H9 (cell line): ENCODE measurements around the gene VWA5A. TPM values are rescaled to one million over a fixed set of nuclear protein-coding genes. Genes with fewer than 3 reads are reported as not detected.

Source experiments
- DNase-seq: peaks from one replicate; pipeline ENCODE4 v3.0.0-alpha.2; 2017
- H2AFZ ChIP-seq: one replicate; pipeline ENCODE4 v1.6.1; 2013; ENCODE audit warnings: mild to moderate bottlenecking, low read length, control low read depth, moderate library complexity
- H2AK5ac ChIP-seq: 2 replicates; pipeline ENCODE4 v1.6.1; 2013; ENCODE audit warnings: low read length, control low read depth, mixed read lengths; ENCODE audit not compliant: insufficient read length
- H2BK120ac ChIP-seq: one replicate; pipeline ENCODE4 v1.6.1; 2013; ENCODE audit warnings: low read depth, mild to moderate bottlenecking, low read length, control low read depth, inconsistent platforms; ENCODE audit not compliant: poor library complexity, severe bottlenecking
- H2BK12ac ChIP-seq: 2 replicates; pipeline ENCODE4 v1.6.1; 2013; ENCODE audit warnings: low read length, control low read depth, mixed read lengths, low read depth; ENCODE audit not compliant: insufficient read length
- H2BK15ac ChIP-seq: 2 replicates; pipeline ENCODE4 v1.6.1; 2013; ENCODE audit warnings: low read depth, low read length, control low read depth
- H2BK20ac ChIP-seq: one replicate; pipeline ENCODE4 v1.6.1; 2013; ENCODE audit warnings: low read depth, mild to moderate bottlenecking, low read length, control low read depth, inconsistent platforms; ENCODE audit not compliant: poor library complexity, severe bottlenecking
- H2BK5ac ChIP-seq: 2 replicates; pipeline ENCODE4 v1.6.1; 2013; ENCODE audit warnings: low read length, control low read depth, mixed read lengths; ENCODE audit not compliant: insufficient read length
- H3K14ac ChIP-seq: 2 replicates; pipeline ENCODE4 v1.6.1; 2013; ENCODE audit warnings: low read length, control low read depth; ENCODE audit not compliant: insufficient read depth
- H3K18ac ChIP-seq: 2 replicates; pipeline ENCODE4 v1.6.1; 2013; ENCODE audit warnings: low read depth, mild to moderate bottlenecking, mixed read lengths, low read length, control low read depth; ENCODE audit not compliant: insufficient read length
- H3K23ac ChIP-seq: 2 replicates; pipeline ENCODE4 v1.6.1; 2013; ENCODE audit warnings: low read length, control low read depth, mixed read lengths, low read depth; ENCODE audit not compliant: insufficient read length
- H3K23me2 ChIP-seq: 2 replicates; pipeline ENCODE4 v1.6.1; 2013; ENCODE audit warnings: low read depth, mild to moderate bottlenecking, mixed read lengths, low read length, control low read depth; ENCODE audit not compliant: insufficient read length, poor library complexity, severe bottlenecking
- H3K27ac ChIP-seq: 2 replicates; pipeline ENCODE4 v1.5.1; 2013; ENCODE audit warnings: low read length, control low read depth, mixed read lengths, low read depth; ENCODE audit not compliant: insufficient read length
- H3K27me3 ChIP-seq: 2 replicates; pipeline ENCODE4 v1.6.1; 2013; ENCODE audit warnings: low read length, control low read depth, inconsistent platforms; ENCODE audit not compliant: insufficient read depth
- H3K4ac ChIP-seq: 2 replicates; pipeline ENCODE4 v1.6.1; 2013; ENCODE audit warnings: low read depth, mild to moderate bottlenecking, control low read depth, inconsistent platforms, low read length, moderate library complexity
- H3K4me1 ChIP-seq: 2 replicates; pipeline ENCODE4 v1.6.1; 2013; ENCODE audit warnings: low read length, control low read depth, inconsistent platforms; ENCODE audit not compliant: insufficient read depth
- H3K4me2 ChIP-seq: 2 replicates; pipeline ENCODE4 v1.6.1; 2013; ENCODE audit warnings: low read length, control low read depth, mixed read lengths; ENCODE audit not compliant: insufficient read length, insufficient read depth
- H3K56ac ChIP-seq: 2 replicates; pipeline ENCODE4 v1.6.1; 2013; ENCODE audit warnings: low read depth, mild to moderate bottlenecking, mixed read lengths, low read length, control low read depth; ENCODE audit not compliant: insufficient read length
- H3K79me1 ChIP-seq: 2 replicates; pipeline ENCODE4 v1.6.1; 2013; ENCODE audit warnings: low read depth, mild to moderate bottlenecking, moderate library complexity, low read length, control low read depth, inconsistent platforms; ENCODE audit not compliant: insufficient read depth, poor library complexity, severe bottlenecking
- H3K79me2 ChIP-seq: 2 replicates; pipeline ENCODE4 v1.6.1; 2013; ENCODE audit warnings: low read length, control low read depth, inconsistent platforms; ENCODE audit not compliant: insufficient read depth
- H3K9ac ChIP-seq: 2 replicates; pipeline ENCODE4 v1.6.1; 2013; ENCODE audit warnings: low read length, control low read depth, mixed read lengths; ENCODE audit not compliant: insufficient read length; ENCODE audit errors: extremely low read depth
- H3K9me3 ChIP-seq: one replicate; pipeline ENCODE4 v1.6.1; 2013; ENCODE audit warnings: low read depth, low read length, inconsistent platforms; ENCODE audit not compliant: control insufficient read depth
- H3T11ph ChIP-seq: one replicate; pipeline ENCODE4 v1.6.1; 2013; ENCODE audit warnings: mild to moderate bottlenecking, low read length, control low read depth, inconsistent platforms
- H4K20me1 ChIP-seq: one replicate; pipeline ENCODE4 v1.6.1; 2013; ENCODE audit not compliant: control insufficient read depth, insufficient read length, insufficient read depth
- H4K5ac ChIP-seq: 2 replicates; pipeline ENCODE4 v1.6.1; 2013; ENCODE audit warnings: low read depth, mild to moderate bottlenecking, mixed read lengths, low read length, control low read depth; ENCODE audit not compliant: insufficient read length
- H4K8ac ChIP-seq: replicated peaks from 2 replicates; pipeline ENCODE4 v1.6.1; 2013; ENCODE audit warnings: low read length, control low read depth, mixed read lengths, low read depth; ENCODE audit not compliant: insufficient read length
- H4K91ac ChIP-seq: 2 replicates; pipeline ENCODE4 v1.6.1; 2013; ENCODE audit warnings: low read depth, mild to moderate bottlenecking, moderate library complexity, mixed read lengths, low read length, control low read depth; ENCODE audit not compliant: insufficient read length
- H3K27ac Mint-ChIP-seq, 3 experiments: 2 replicates in 2 of 3; 3 replicates in 1 of 3; pipeline ENCODE4 v1.8.0; 2020 to 2021; ENCODE audit warnings: mixed read lengths in 3 of 3, mild to moderate bottlenecking in 1 of 3, moderate library complexity in 1 of 3
- H3K27me3 Mint-ChIP-seq: 2 replicates; pipeline ENCODE4 v1.8.0; 2021; ENCODE audit warnings: low read depth, mild to moderate bottlenecking, moderate library complexity, mixed read lengths
- H3K36me3 Mint-ChIP-seq, 3 experiments: 2 replicates in 2 of 3; 3 replicates in 1 of 3; pipeline ENCODE4 v1.8.0; 2020 to 2021; ENCODE audit warnings: low read depth in 3 of 3, mixed read lengths in 3 of 3; ENCODE audit not compliant: insufficient read depth in 1 of 3
- H3K4me1 Mint-ChIP-seq, 2 experiments: 2 replicates each; pipeline ENCODE4 v1.8.0; 2020; ENCODE audit warnings: mixed read lengths in 2 of 2
- H3K4me3 Mint-ChIP-seq, 2 experiments: 2 replicates in 1 of 2; 3 replicates in 1 of 2; pipeline ENCODE4 v1.8.0; 2020 to 2021; ENCODE audit warnings: mild to moderate bottlenecking in 2 of 2, mixed read lengths in 2 of 2, moderate library complexity in 1 of 2
- H3K9me3 Mint-ChIP-seq, 2 experiments: 2 replicates in 1 of 2; 3 replicates in 1 of 2; pipeline ENCODE4 v1.8.0; 2020; ENCODE audit warnings: mild to moderate bottlenecking in 2 of 2, mixed read lengths in 2 of 2, moderate library complexity in 1 of 2
- WGBS: extraction: QIAGEN DNeasy Blood & Tissue Kit; methylation state at CpG from one replicate; pipeline ENCODE4 v1.1.7; 2013; ENCODE audit warnings: missing lambda C conversion rate, low lambda C conversion rate, mixed read lengths; ENCODE audit not compliant: insufficient read length; ENCODE audit errors: extremely low coverage; 5-methylcytosine and 5-hydroxymethylcytosine counted together
- total RNA-seq: library from RNA; stranded (reverse); gene quantifications from 2 replicates; pipeline ENCODE4 v1.2.1, GENCODE V29; 2021
- TF ChIP-seq, protein P1 (sequence below): fragments of 200-600 bp; sonication (generic); conservative IDR thresholded peaks from 3 replicates; pipeline ENCODE4 v1.8.0; 2021; ENCODE audit warnings: antibody characterized with exemption, mild to moderate bottlenecking

VWA5A gene
- total RNA-seq, 1 experiment from 2014 or later = 15.6 TPM

- no peaks in the 10 kb centered on the region for H3K79me1 ChIP-seq
- peak; percentile 44 for DNase-seq
Measured at GRCh38 chr11:124075841-124076651, 39.2 kb upstream of the VWA5A start.

More at GRCh38 chr11:124075841-124076651, 39.2 kb upstream of the VWA5A start:
- no peak overlapping the region for H4K91ac ChIP-seq
- no peaks in the 10 kb centered on the region for H3K36me3 Mint-ChIP-seq
- no CpG with 5 or more reads among the region's 36 CpGs for WGBS
- no peak overlapping the region for H3T11ph ChIP-seq
- no peak overlapping the region for H2BK20ac ChIP-seq
- no peak overlapping the region for H4K8ac ChIP-seq
- no peak overlapping the region for H2AK5ac ChIP-seq
- H3K79me2 ChIP-seq = no peaks in the 10 kb centered on the region
- H3K9me3 ChIP-seq = no peaks in the 10 kb centered on the region
- no peaks in the 10 kb centered on the region for H3K27me3 ChIP-seq
- H3K4me1 Mint-ChIP-seq = peaks cover 2 to 5% of the 10 kb centered on the region in 2 experiments; a peak in 2 of 4 replicates
- H4K20me1 ChIP-seq = no peaks in the 10 kb centered on the region
- H2BK15ac ChIP-seq = no peak overlapping the region
- H2AFZ ChIP-seq = no peak overlapping the region
- no peak overlapping the region for H3K27ac Mint-ChIP-seq
- H4K5ac ChIP-seq = no peak overlapping the region
- TF ChIP-seq, protein P1, sequence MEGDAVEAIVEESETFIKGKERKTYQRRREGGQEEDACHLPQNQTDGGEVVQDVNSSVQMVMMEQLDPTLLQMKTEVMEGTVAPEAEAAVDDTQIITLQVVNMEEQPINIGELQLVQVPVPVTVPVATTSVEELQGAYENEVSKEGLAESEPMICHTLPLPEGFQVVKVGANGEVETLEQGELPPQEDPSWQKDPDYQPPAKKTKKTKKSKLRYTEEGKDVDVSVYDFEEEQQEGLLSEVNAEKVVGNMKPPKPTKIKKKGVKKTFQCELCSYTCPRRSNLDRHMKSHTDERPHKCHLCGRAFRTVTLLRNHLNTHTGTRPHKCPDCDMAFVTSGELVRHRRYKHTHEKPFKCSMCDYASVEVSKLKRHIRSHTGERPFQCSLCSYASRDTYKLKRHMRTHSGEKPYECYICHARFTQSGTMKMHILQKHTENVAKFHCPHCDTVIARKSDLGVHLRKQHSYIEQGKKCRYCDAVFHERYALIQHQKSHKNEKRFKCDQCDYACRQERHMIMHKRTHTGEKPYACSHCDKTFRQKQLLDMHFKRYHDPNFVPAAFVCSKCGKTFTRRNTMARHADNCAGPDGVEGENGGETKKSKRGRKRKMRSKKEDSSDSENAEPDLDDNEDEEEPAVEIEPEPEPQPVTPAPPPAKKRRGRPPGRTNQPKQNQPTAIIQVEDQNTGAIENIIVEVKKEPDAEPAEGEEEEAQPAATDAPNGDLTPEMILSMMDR = no peak
- H3K9me3 Mint-ChIP-seq = no peaks in the 10 kb centered on the region
- no peak overlapping the region for H2BK12ac ChIP-seq
- no peak overlapping the region for H3K18ac ChIP-seq
- H3K56ac ChIP-seq = no peak overlapping the region
- no peak overlapping the region for H3K9ac ChIP-seq
- H3K27me3 Mint-ChIP-seq = no peaks in the 10 kb centered on the region
- H3K4me2 ChIP-seq = no peak overlapping the region
- no peaks in the 10 kb centered on the region; the same call in 1 of the 2 replicates for H3K4me1 ChIP-seq
- no peak overlapping the region for H3K27ac ChIP-seq
- H2BK5ac ChIP-seq = no peak overlapping the region
- H3K23ac ChIP-seq = no peak overlapping the region
- H3K4me3 Mint-ChIP-seq = no peak overlapping the region
- H3K14ac ChIP-seq = peak overlapping the region; percentile 62; the same call in 1 of the 2 replicates
- H3K4ac ChIP-seq = no peak overlapping the region
- H2BK120ac ChIP-seq = no peak overlapping the region
- H3K23me2 ChIP-seq = no peaks in the 10 kb centered on the region
